ENCODE measurements around the gene CDK16. TPM values are rescaled to one million over a fixed set of nuclear protein-coding genes. Genes with fewer than 3 reads are reported as not detected.
A peak's percentile ranks its signal among the peaks of the same experiment; 100 is the strongest.

The CDK16 gene
- total RNA-seq, 4 donors from 2014 or later: 118 to 188 (median 154) TPM

GRCh38 chrX:47172549-47172948 lies 45.9 kb upstream of the CDK16 start:
- peaks cover 0 to 65% (median 0%) of the 10 kb centered on the region in 3 donors for H3K36me3 ChIP-seq
- no peak overlapping the region for H3K4me3 ChIP-seq
- no peak overlapping the region for H3K27ac ChIP-seq
- H3K9me3 ChIP-seq: no peaks in the 10 kb centered on the region
- no peaks in the 10 kb centered on the region for H3K4me1 ChIP-seq
- H3K27me3 ChIP-seq: no peaks in the 10 kb centered on the region
- no peak for TF ChIP-seq CTCF (IDR thresholded peaks at IDR 0.05)
- no peak for TF ChIP-seq POLR2A (IDR thresholded peaks at IDR 0.05)
- peak in 1 of 3 donors; percentile 21 for DNase-seq

GRCh38 chrX:47172971-47173792 lies 45.3 kb upstream of the CDK16 start:
- Histone ChIP-seq H3K36me3 (peaks cover 0 to 72% (median 0%) of the 10 kb centered on the region in 3 donors), H3K9me3 (no peaks in the 10 kb centered on the region), H3K4me3 (no peak overlapping the region), H3K27ac (no peak overlapping the region), H3K27me3 (no peaks in the 10 kb centered on the region), H3K4me1 (no peaks in the 10 kb centered on the region)
- peak in 1 of 3 donors; percentile 32 for DNase-seq
- TF ChIP-seq CTCF (IDR thresholded peaks at IDR 0.05) (no peak), POLR2A (IDR thresholded peaks at IDR 0.05) (no peak)

GRCh38 chrX:47174376-47174775 lies 44.1 kb upstream of the CDK16 start:
- Histone ChIP-seq H3K9me3 (no peaks in the 10 kb centered on the region), H3K4me3 (no peak overlapping the region), H3K27ac (no peak overlapping the region), H3K36me3 (peaks cover 0 to 75% (median 0%) of the 10 kb centered on the region in 3 donors), H3K4me1 (no peaks in the 10 kb centered on the region), H3K27me3 (no peaks in the 10 kb centered on the region)
- TF ChIP-seq CTCF (IDR thresholded peaks at IDR 0.05) (no peak), POLR2A (IDR thresholded peaks at IDR 0.05) (no peak)
- DNase-seq: peak in 1 of 3 donors; percentile 27

- Histone ChIP-seq H3K4me3 (no peak overlapping the region), H3K27me3 (no peaks in the 10 kb centered on the region), H3K27ac (no peak overlapping the region), H3K36me3 (peaks cover 0 to 78% (median 0%) of the 10 kb centered on the region in 3 donors), H3K9me3 (no peaks in the 10 kb centered on the region), H3K4me1 (no peaks in the 10 kb centered on the region)
- DNase-seq: peak in 1 of 3 donors; percentile 43
- no peak for TF ChIP-seq POLR2A (IDR thresholded peaks at IDR 0.05)
- no peak for TF ChIP-seq CTCF (IDR thresholded peaks at IDR 0.05)
Observed at GRCh38 chrX:47174846-47175587, 43.5 kb upstream of the CDK16 start.

GRCh38 chrX:47175588-47175980 lies 42.9 kb upstream of the CDK16 start:
- Histone ChIP-seq H3K27me3 (no peaks in the 10 kb centered on the region), H3K36me3 (peaks cover 0 to 83% (median 0%) of the 10 kb centered on the region in 3 donors), H3K4me1 (no peaks in the 10 kb centered on the region), H3K4me3 (no peak overlapping the region), H3K9me3 (no peaks in the 10 kb centered on the region), H3K27ac (no peak overlapping the region)
- DNase-seq: peak in 1 of 3 donors; percentile 28
- TF ChIP-seq CTCF (IDR thresholded peaks at IDR 0.05): no peak
- TF ChIP-seq POLR2A (IDR thresholded peaks at IDR 0.05): no peak
